MCF 10A (cell line): ENCODE data around the gene ARHGAP1. TPM values are rescaled to one million over a fixed set of nuclear protein-coding genes. Genes with fewer than 3 reads are reported as not detected.

Experiments used
- BruUV-seq: library from RNA; stranded (reverse); fragments of 400-500 nt; replicated peaks from 2 replicates; lab custom pipeline; 2021; lab: Mats Ljungman, UMichigan
- CTCF ChIA-PET: fragments of 300-600 bp; sonication (Branson Sonifier 250); formaldehyde crosslinking; extraction: SDS; loops from one replicate; lab custom pipeline; 2021; ENCODE audit warnings: antibody characterized with exemption, inconsistent platforms; lab: Yijun Ruan, JAX
- POLR2A ChIA-PET: fragments of 300-600, 350-650 bp; sonication (Branson Sonifier 250); formaldehyde crosslinking; extraction: SDS; loops from one replicate; lab custom pipeline; 2020; ENCODE audit warnings: antibody characterized with exemption, inconsistent platforms; lab: Yijun Ruan, JAX
- DNase-seq: peaks from one replicate; pipeline ENCODE4 v3.0.0-alpha.2; 2018; ENCODE audit not compliant: unreplicated experiment
- H3K27ac Mint-ChIP-seq: one replicate; pipeline ENCODE4 v1.8.0; 2022; ENCODE audit warnings: mild to moderate bottlenecking, low read depth, mixed read lengths; ENCODE audit not compliant: unreplicated experiment
- H3K27me3 Mint-ChIP-seq: one replicate; pipeline ENCODE4 v1.8.0; 2022; ENCODE audit warnings: mixed read lengths; ENCODE audit not compliant: insufficient read depth, unreplicated experiment
- H3K36me3 Mint-ChIP-seq: one replicate; pipeline ENCODE4 v1.8.0; 2022; ENCODE audit warnings: mild to moderate bottlenecking, moderate library complexity, mixed read lengths; ENCODE audit not compliant: insufficient read depth, unreplicated experiment
- H3K4me1 Mint-ChIP-seq: one replicate; pipeline ENCODE4 v1.8.0; 2022; ENCODE audit warnings: mixed read lengths; ENCODE audit not compliant: insufficient read depth, unreplicated experiment
- H3K4me3 Mint-ChIP-seq: one replicate; pipeline ENCODE4 v1.8.0; 2022; ENCODE audit warnings: mild to moderate bottlenecking, moderate library complexity, mixed read lengths; ENCODE audit not compliant: unreplicated experiment
- H3K9me3 Mint-ChIP-seq: one replicate; pipeline ENCODE4 v1.8.0; 2022; ENCODE audit warnings: mixed read lengths; ENCODE audit not compliant: unreplicated experiment
- CTCF ChIP-seq: fragments of 200-600 bp; IDR thresholded peaks from one replicate; pipeline ENCODE4 v1.8.0; 2022; ENCODE audit warnings: antibody characterized with exemption, mild to moderate bottlenecking; ENCODE audit not compliant: unreplicated experiment
- intact Hi-C: fragments of 100-400 bp; cut with micrococcal nuclease; formaldehyde crosslinking; loops from 2 replicates; pipeline ENCODE4 v1.14.1; 2022
- total RNA-seq: library from RNA; stranded (reverse); gene quantifications from 2 replicates; pipeline ENCODE4 v1.2.3, GENCODE V29; 2022

ARHGAP1 gene
- total RNA-seq, 1 experiment from 2014 or later = 61.0 TPM

- ChIA-PET POLR2A (no interaction called here), CTCF (interaction anchor here (0.6 kb wide), 1 partner anchor 25 kb away, joined by 3 read pairs; no protein-coding TSS in a partner anchor)
- no peak for DNase-seq
- H3K27ac Mint-ChIP-seq = no peak overlapping the region
- TF ChIP-seq CTCF = no peak
- H3K4me1 Mint-ChIP-seq = no peaks in the 10 kb centered on the region
- no peaks in the 10 kb centered on the region for H3K27me3 Mint-ChIP-seq
- BruUV-seq = no TSS peak
- intact Hi-C loops = no loop called here
- peaks cover 23% of the 10 kb centered on the region for H3K36me3 Mint-ChIP-seq
- H3K4me3 Mint-ChIP-seq = no peak overlapping the region
- H3K9me3 Mint-ChIP-seq = no peaks in the 10 kb centered on the region
Observed at GRCh38 chr11:46736146-46736545, 35.7 kb upstream of the ARHGAP1 start.

GRCh38 chr11:46733234-46733633 is 32.8 kb upstream of the ARHGAP1 start:
- H3K27ac Mint-ChIP-seq = no peak overlapping the region
- intact Hi-C loops = no loop called here
- BruUV-seq = no TSS peak
- no peak overlapping the region for H3K4me3 Mint-ChIP-seq
- POLR2A ChIA-PET = no interaction called here
- H3K36me3 Mint-ChIP-seq = peaks cover 10% of the 10 kb centered on the region
- CTCF ChIA-PET = no interaction called here
- no peaks in the 10 kb centered on the region for H3K27me3 Mint-ChIP-seq
- TF ChIP-seq CTCF = no peak
- H3K4me1 Mint-ChIP-seq = no peaks in the 10 kb centered on the region
- DNase-seq = no peak
- no peaks in the 10 kb centered on the region for H3K9me3 Mint-ChIP-seq

- BruUV-seq = no TSS peak
- no peak for DNase-seq
- ChIA-PET CTCF (no interaction called here), POLR2A (no interaction called here)
- TF ChIP-seq CTCF = no peak
- no peaks in the 10 kb centered on the region for H3K9me3 Mint-ChIP-seq
- no peak overlapping the region for H3K27ac Mint-ChIP-seq
- no peaks in the 10 kb centered on the region for H3K4me1 Mint-ChIP-seq
- peaks cover 5% of the 10 kb centered on the region for H3K36me3 Mint-ChIP-seq
- no peak overlapping the region for H3K4me3 Mint-ChIP-seq
- no peaks in the 10 kb centered on the region for H3K27me3 Mint-ChIP-seq
- intact Hi-C loops = no loop called here
Observed at GRCh38 chr11:46731545-46731944, 31.1 kb upstream of the ARHGAP1 start.

- ChIA-PET CTCF (interaction anchor here (0.5 kb wide), 1 partner anchor 12 kb away, joined by 3 read pairs; no protein-coding TSS in a partner anchor), POLR2A (interaction anchor here (1.0 kb wide), 1 partner anchor 9 kb away, joined by 3 read pairs; no protein-coding TSS in a partner anchor)
- intact Hi-C loops = no loop called here
- Mint-ChIP-seq H3K36me3 (peaks cover 5% of the 10 kb centered on the region), H3K4me3 (no peak overlapping the region), H3K4me1 (no peaks in the 10 kb centered on the region), H3K27ac (no peak overlapping the region), H3K9me3 (no peaks in the 10 kb centered on the region), H3K27me3 (no peaks in the 10 kb centered on the region)
- BruUV-seq = no TSS peak
- DNase-seq = no peak
- TF ChIP-seq CTCF = no peak
Observed at GRCh38 chr11:46729110-46730027, 28.9 kb upstream of the ARHGAP1 start.
